Ramos (cell line): ENCODE data around the gene OR2V1.
"Not testable (repeated sequence)": the region's sequence is repeated elsewhere in the genome, so short reads cannot be mapped to it uniquely, and the experiment has no call there.

ENCODE experiments used
- in situ Hi-C: fragments of 300-500 bp; cut with MboI; formaldehyde crosslinking; loops from one replicate; pipeline ENCODE4 v1.14.3; 2022; ENCODE audit warnings: low sequenced_read_pairs; ENCODE audit not compliant: unreplicated experiment

The OR2V1 gene

DNA sequence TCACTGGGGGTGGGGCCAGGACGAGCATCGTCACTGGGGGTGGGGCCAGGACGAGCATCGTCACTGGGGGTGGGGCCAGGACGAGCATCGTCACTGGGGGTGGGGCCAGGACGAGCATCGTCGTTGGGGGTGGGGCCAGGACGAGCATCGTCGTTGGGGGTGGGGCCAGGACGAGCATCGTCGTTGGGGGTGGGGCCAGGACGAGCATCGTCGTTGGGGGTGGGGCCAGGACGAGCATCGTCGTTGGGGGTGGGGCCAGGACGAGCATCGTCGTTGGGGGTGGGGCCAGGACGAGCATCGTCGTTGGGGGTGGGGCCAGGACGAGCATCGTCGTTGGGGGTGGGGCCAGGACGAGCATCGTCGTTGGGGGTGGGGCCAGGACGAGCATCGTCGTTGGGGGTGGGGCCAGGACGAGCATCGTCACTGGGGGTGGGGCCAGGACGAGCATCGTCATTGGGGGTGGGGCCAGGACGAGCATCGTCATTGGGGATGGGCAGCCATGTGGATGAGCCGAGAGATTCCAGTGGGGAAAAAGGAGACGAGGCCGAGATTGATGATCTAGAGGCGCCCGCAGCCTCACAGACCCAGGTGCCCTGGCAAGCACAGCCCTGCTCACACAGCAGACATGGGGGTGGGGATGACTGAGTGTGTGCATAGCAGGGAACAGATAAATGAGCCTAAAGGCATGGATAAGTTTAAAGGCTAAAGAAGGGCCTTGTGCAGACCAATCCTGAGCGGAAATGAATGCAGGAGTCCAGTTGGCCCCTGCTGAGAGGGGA lies 30.0 kb upstream of the OR2V1 start:
- in situ Hi-C loops = not testable (repeated sequence)

DNA sequence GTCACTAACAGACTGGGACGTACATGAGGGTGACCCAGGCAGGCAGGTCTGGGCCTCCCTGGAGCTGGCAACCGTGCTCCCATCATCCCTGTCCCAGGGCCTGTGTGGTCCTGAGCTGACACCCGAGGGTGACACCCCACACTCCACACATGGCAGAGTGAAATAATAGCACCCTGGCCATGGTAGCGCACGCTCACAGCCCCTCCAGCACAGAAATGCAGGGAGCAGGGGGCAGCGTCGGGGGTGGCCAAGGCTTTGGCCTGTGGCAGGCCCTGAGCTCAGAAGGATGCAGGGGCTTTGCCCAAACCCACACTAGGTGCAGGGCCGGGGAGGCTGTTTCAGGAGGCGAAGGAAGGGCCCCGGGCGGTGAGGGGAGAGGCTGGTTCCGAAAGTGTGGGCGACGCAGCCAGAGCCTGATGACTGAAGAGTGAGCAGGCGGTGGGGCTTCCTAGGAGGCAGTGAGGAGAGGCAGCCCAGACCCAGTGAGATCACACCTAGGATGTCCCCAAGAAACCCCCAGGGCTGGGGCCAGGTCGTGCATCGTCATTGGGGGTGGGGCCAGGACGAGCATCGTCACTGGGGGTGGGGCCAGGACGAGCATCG lies 29.3 kb upstream of the OR2V1 start:
- in situ Hi-C loops = no loop called here

DNA sequence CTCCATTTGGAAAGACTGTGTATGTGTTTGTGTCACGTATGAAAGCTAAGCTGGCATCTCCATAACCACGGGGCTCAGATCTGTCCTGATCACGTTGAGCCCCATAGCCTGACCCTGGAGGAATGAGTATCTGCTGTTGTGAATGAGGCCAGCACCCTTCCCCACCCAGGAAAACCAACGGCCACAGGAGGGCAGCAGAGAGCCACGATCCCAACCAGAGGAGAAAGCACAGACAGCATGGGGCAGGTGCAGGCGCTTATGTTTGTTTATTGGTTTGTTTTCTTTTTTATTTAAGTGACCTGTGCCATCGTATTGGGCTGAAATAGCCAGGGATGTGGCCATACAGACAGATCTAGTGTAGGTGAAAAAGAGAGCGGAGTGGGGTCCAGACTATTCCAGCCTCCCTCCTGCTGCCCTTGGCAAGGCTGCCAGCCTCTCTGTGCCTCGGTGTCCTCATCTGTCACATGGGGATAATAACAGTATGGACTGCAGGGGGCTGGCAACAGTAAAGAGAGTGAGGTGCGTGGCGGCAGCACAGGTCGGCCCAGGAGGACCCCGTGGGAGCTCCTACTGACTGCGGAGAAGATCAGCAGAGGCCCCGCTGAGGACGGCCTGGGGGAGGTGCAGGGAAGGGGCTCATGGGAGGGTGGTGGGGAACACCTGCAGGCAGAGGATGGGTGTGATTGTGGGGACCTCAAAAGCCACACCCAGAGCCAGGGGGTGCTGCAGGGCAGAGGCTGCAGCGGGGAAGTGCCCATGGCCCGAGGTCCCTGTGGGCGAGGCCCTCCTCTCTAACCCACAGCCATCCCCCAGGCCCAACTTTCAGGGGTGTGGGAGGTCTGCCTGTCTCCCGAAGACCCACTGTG lies 28.6 kb upstream of the OR2V1 start:
- in situ Hi-C loops = loop anchor here (10.0 kb wide), 2 partner anchors 285 to 375 kb away; no protein-coding TSS in a partner anchor

DNA sequence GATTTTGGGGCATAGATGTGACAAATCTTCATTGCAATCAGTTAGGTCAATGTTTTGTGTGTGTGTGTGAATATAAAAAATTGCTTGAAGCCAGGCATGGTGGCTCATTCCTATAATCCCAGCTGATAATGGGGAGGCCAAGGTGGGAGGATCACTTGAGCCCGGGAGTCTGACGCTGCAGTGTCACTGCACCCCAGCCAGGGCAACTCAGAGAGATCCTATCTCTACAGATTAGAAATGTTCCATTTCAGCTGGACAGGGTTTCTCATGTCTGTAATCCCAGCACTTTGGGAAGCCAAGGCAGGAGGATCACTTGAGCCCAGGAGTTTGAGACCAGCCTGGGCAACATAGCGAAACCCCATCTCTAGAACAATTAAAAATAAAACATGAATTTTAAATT lies 27.9 kb upstream of the OR2V1 start:
- in situ Hi-C loops = loop anchor here (10.0 kb wide), 2 partner anchors 284 to 374 kb away; no protein-coding TSS in a partner anchor

DNA sequence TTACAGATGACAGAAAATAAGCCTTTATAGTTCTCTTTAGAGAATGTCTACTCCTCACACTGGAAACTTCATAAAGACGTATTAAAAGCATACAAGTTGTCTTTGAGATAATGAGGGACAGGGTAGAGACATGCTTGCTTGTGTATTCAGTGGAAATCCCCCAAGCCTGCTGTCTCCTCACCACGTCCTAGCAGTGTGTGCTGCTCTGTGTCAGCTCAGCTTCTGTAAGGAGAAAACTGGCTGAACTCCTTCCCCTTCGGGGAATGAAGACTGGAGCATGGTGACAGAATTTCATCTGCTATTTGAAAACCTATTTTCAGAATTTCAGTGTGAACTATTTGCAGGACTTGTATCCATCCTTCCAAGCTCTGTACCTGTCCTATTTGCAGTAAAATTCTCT lies 25.8 kb upstream of the OR2V1 start:
- in situ Hi-C loops = loop anchor here (10.0 kb wide), 2 partner anchors 282 to 372 kb away; no protein-coding TSS in a partner anchor

DNA sequence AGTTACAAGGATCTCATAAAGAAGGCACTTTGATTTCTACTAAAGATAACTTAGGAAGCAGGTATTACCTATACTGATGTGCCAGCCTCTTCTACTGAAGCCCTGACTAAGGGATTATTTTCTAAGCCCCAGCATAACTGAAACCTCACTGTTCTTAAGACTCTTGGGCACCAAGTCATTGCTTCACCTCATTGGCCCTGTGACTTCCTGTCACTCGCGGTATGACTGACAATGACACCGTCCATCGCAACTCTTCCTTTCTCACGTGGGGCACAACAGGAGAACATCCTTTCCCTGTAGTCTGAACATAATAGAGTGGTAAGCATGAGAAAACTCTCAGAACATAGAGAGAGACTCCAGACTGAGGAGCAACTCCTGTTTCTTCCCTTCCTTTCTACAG lies 22.8 kb upstream of the OR2V1 start:
- in situ Hi-C loops = loop anchor here (10.0 kb wide), 2 partner anchors 279 to 369 kb away; no protein-coding TSS in a partner anchor

DNA sequence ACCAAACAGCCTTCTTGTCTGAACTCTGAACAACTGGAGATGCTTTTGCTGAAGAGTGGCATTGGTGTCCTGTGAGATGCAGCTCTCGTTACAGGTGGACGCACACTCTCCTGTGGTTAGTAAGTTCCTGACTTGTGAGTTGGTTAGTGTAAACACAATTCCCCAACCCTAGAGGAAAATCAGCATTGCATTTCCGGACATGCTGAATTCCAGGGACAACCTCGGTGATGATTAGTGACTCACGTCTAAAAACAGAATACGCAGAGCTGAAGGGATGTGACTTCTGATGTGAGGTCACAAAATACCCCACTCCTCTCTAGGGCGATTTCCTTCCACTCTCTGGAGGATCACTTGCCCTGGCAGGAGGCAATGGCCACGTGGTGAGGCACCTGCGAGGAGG lies 21.4 kb upstream of the OR2V1 start:
- in situ Hi-C loops = loop anchor here (10.0 kb wide), 2 partner anchors 278 to 368 kb away; no protein-coding TSS in a partner anchor

DNA sequence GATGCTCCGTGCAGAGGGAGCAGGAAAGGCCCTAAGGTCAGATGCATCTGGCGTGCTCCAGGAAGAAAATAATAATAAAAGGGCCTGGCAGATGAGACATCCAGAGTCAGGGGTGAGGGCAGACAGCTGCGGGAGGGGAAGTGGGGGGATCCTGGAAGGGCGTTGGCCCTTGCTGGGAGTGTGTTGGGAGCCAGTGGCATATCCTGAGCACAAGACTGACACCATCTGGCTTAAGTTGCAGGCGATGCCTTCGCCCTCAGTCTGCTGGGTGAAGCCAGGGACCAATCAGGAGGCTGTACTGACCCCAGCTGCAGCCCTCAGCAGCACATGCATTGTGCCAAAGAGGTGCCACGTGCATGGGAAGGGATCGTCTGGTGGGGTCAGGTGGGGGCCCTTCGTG lies 20.2 kb upstream of the OR2V1 start:
- in situ Hi-C loops = loop anchor here (10.0 kb wide), 2 partner anchors 276 to 366 kb away; no protein-coding TSS in a partner anchor

DNA sequence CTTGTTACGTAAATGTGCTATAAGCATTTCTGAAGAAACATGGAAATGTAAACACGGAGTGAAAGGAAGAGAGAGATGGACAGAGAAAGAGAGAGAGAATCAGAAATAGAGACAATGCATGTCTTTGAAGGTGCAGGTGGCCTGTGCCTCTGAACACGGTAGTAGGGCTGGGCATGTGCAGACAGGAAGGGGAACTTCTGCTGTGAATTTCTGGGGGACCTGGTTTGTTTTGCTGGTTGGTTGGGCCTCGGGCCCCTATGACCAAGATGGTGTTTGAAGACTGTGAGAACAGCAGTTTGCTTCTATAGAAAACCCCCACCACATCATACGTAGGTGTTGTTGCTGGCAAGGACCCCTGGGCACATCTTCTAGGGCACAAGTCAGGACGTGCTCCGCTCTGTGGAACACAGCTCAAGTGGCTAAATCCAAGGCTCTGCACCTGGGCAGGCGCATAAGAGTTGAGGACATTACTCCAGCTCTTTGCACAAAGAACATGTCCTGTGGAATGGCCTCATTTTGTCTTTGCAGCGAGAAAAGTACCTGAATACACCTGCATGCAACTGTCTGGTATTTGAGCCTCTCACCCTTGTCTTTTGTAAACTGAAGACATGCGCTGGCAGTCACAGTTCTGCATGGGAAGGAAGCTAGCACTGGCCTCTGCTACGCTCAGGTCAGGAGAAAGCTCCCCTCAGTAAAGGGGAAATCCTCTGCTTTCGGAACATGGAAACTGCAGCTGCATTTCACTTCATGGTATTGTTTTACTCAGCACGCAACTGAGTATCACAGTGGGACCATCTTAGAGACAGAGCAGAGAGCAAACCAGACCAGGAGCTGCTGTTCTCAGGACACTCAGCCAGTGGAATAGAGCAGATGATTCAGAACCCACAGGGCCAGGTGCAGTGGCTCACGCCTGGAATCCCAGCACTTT lies 19.1 kb upstream of the OR2V1 start:
- in situ Hi-C loops = loop anchor here (10.0 kb wide), 2 partner anchors 275 to 365 kb away; no protein-coding TSS in a partner anchor

DNA sequence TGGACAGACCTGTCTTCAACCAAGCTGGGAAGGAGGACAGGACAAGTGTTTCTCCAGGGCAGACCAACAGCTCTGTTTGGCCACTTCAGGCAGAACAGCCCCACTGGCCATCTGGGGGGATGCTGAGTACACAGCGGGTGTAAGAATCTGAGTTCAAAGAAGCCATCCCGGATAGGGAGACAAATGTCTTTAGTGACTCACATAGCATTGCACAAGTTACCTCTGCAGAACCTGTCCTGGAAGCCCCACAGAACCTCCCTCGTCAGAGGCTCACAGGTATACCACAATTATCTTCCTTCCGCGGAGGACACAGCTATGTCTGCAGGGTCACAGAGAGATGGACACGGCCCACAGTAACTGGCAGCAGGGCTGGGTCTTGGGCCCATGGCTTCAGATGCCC lies 18.4 kb upstream of the OR2V1 start:
- in situ Hi-C loops = no loop called here

DNA sequence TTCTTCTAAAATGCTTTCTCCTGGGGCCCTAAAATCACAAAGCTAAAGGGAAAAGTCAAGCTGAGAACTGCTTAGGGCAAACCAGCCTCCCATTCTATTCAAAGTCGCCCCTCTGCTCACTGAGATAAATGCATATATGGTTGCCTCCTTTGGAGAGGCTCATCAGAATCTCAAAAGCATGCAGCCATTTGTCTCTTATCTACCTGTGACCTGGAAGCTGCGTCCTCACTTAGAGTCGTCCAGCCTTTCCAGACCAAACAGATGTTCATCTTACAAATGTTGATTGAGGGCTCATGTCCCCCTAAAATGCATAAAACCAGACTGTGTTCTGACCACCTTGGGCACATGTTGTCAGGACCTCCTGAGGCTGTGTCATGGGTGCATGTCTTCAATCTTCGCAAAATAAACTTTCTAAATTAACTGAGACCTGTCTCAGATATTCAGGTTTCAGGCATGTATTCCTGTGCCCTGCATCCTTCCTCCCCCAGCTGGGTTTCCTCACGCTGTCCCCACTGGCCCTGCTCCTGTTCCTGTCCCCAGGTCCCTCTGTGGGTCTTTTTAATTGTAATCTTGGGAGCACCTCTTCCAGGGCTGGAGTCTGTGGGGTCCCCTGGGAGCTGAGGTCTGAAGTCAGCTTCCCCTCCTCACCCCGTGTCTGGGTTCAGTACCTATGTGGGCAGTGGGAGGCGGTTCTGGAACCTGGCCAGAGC lies 16.1 kb upstream of the OR2V1 start, which contains the start of gene OR2V2:
TSS of gene OR2V2 (plus strand) at position 660 of the 710 bp plus-strand sequence. CDS start 7,357 bp downstream, outside the sequence.
- in situ Hi-C loops = not testable (repeated sequence)

DNA sequence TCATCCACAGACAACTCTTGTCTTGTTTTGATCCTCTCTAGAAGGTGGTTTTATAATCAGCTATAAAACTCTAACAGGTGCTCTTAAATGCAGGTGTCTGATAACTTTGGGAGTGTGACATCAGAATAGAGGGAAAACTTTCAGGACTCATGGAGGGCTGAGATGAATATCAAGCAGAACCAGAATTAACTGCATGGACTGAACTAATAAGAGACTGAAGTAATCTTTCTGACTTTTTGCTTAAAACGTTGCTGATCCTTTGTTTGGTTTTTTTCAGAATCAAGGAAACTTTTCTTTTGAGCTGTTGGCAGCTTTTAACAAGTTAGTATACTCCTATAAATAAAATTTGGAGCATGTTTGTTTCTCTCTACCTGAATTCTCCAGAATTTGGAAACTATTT lies 14.2 kb upstream of the OR2V1 start:
- in situ Hi-C loops = no loop called here

DNA sequence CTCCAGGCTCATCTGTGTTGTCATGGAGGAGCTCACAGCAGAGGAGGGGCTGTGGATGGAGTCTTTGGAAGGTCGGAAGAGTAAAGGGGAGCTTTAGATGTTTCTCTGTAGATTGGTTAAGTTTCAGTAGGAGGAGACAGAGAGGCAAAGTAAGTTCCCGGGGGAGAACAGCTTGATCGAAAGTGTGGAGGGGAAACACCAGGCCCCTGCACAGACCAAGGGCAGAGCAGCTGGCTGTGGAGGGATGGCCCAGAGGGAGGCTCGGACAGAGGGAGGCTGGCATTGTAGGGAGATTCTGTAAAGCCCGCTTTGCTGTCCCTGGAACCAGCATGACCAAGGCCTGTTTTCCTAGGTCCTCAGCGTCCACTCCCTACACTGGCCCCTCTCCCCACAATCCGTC lies 11.1 kb upstream of the OR2V1 start:
- in situ Hi-C loops = no loop called here

DNA sequence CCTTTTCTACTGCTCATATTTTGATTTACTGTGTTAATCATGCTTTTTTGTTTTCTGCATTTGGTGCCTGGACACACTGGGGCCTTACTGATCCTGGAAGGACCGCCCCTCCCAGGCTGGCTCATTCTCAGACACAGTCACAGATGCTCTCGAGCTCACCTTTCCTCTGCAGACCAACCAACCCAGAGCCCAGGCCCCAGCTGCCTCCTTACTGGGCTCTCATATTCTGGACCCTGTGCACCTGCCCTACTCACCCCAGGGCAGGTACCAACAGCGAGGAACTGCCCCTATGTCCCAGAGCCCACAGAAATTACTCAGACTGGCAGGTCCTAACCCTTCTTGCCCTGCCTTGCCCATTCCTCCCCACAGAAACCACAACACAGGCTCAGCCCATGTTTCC lies 9.8 kb upstream of the OR2V1 start:
- in situ Hi-C loops = no loop called here

DNA sequence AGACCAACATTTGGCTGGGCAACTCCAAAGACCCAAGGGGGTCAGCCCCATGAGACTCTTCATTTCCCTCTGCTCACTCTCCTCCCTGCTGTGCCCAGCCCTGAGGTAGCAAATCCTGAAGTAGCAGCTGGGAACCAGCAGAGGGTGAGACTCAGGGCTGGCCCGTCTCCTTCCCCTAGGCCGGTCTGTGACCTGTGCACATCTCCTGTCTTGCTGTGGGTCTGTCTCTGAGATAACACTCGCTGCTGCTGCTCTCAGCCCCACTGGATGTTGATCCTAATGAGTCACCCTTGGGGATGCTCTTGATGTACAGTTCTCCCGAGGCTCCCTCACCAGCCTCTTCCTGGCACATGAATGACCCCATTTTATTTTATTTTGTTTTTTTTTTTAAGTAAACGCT lies 7.3 kb upstream of the OR2V1 start:
- in situ Hi-C loops = no loop called here

DNA sequence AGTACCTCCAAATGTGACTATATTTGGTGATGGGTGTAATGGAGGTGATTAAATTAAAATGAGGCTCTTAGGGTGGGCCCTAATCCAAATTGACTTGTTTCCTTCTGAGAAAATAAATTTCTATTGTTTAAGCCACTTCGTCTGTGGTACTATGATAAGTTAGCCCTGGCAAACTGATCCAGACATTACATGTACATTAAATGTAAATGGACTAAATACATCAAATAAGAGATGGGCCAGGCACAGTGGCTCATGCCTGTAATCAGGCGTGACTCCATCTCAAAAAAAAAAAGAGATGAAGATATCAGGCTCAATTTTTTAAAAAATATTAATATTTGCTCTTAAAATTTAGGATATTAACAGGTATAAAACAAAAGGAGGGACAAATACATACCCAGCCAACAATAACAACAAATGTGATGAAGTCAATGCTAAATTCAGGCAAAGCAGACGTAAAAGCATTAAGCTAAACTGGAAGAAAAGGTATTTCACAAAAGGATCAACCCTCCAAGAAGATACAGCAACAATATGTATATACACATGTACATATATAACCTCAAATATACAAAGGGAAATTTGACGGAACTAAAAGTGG lies 5.5 kb upstream of the OR2V1 start:
- in situ Hi-C loops = no loop called here

DNA sequence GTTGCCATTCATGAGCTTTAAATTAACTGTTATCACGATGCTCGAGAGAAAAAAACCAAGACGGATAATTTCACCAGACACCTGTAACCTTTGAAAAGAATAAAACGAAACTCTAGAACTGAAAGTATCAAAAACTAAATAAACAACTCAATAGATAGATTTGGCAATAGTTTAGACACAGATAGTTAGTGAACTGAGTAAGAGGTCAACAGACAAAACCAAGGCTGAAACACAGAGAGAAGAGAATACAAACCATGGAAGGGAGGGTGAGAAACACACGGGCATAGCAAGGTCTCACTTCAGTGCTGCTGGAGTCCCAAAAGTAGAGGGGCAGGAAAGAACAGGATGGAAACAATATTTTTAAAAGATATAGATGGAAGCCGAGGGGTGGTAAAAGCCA lies 3.3 kb upstream of the OR2V1 start:
- in situ Hi-C loops = no loop called here

DNA sequence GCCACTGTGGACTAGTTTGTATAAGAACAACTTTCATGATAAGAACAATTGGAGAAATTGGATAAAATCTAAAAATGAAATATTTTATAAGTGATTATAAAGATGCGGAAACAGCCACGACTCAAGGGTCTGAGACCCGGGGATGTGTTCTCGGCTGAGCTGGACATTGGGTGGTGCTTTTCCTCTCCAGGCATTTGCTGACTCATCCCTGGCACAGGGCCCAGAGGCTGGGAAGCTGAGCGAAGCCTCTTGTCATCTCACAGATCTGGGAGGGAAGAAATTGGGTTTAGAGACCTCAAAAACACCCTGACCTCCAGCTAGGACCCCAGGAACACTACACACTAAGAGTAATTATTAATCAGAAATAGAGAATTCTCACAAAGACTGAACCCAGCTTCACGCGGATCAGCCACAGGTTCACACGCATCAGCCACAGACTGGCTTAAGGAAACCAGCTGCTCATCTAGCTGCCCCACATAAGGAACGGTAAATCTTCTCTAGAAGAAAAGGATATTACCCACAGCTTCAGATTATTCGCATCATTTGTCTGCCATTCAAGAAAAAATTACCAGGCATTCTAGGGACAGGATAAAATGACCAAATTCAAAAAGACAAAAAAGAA lies 2.8 kb upstream of the OR2V1 start:
- in situ Hi-C loops = no loop called here
